ENCODE results near the gene PCSK2.

PCSK2 gene

DNA sequence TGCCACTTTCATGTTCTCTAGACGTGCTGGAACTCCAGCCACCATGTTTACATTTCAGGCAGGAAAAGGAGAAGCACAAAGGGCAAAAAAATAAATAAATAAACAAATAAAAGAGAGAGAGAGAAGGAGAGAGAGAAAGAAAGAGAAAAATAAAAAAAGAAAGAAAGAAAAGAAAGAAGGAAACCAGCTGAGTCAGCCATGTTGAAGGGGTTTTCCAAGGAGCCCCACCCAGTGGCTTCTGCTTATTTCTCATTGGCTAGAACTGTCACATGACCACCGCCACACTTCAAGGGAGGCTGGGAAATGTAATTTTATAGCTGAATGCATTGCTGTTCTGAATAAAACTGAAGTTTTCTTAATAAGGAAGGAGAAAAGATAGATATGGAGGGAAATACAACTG is 233.3 kb downstream of the PCSK2 start:
- H3K4me3 ChIP-seq (ENCODE audit: severe bottlenecking): no peak overlapping the region
- TF ChIP-seq, protein P1, sequence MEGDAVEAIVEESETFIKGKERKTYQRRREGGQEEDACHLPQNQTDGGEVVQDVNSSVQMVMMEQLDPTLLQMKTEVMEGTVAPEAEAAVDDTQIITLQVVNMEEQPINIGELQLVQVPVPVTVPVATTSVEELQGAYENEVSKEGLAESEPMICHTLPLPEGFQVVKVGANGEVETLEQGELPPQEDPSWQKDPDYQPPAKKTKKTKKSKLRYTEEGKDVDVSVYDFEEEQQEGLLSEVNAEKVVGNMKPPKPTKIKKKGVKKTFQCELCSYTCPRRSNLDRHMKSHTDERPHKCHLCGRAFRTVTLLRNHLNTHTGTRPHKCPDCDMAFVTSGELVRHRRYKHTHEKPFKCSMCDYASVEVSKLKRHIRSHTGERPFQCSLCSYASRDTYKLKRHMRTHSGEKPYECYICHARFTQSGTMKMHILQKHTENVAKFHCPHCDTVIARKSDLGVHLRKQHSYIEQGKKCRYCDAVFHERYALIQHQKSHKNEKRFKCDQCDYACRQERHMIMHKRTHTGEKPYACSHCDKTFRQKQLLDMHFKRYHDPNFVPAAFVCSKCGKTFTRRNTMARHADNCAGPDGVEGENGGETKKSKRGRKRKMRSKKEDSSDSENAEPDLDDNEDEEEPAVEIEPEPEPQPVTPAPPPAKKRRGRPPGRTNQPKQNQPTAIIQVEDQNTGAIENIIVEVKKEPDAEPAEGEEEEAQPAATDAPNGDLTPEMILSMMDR (IDR thresholded peaks at IDR 0.05; ENCODE audit: poor library complexity, severe bottlenecking): no peak
- no peaks in the 10 kb centered on the region for H3K4me1 ChIP-seq (ENCODE audit: insufficient read depth, poor library complexity, severe bottlenecking)
- DNase-seq (ENCODE audit: low spot score) (no peak), ATAC-seq (ENCODE audit: low read depth) (no peak)
- no peaks in the 10 kb centered on the region for H3K9me3 ChIP-seq (ENCODE audit: severe bottlenecking)
- no peak overlapping the region for H3K27ac ChIP-seq (ENCODE audit: poor library complexity, severe bottlenecking)
- no peaks in the 10 kb centered on the region for H3K27me3 ChIP-seq (ENCODE audit: insufficient read depth, poor library complexity, severe bottlenecking)
- H3K36me3 ChIP-seq (ENCODE audit: low read depth): no peaks in the 10 kb centered on the region

DNA sequence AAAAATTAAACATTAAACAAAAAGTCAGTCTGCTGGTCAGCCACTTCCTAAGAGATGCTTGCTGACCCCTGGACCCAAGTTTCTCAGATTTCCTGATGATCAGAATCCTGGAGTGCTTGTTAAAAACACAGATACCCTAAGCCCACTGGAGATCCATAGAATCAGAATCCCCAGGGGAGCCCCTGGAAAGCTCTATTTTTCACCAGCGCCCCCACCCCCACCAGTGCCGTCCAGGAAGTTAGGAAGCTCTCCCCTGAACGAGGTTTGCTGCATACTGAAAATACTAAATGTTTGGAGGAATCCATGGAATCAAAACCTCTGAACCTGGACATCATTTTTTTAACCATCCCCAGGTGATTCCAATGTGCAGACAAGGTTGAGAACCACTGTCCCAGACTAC is 235.1 kb downstream of the PCSK2 start:
- no peaks in the 10 kb centered on the region for H3K36me3 ChIP-seq (ENCODE audit: low read depth)
- ATAC-seq (ENCODE audit: low read depth) (no peak), DNase-seq (ENCODE audit: low spot score) (no peak)
- no peaks in the 10 kb centered on the region for H3K9me3 ChIP-seq (ENCODE audit: severe bottlenecking)
- no peaks in the 10 kb centered on the region for H3K4me1 ChIP-seq (ENCODE audit: insufficient read depth, poor library complexity, severe bottlenecking)
- no peaks in the 10 kb centered on the region for H3K27me3 ChIP-seq (ENCODE audit: insufficient read depth, poor library complexity, severe bottlenecking)
- TF ChIP-seq, protein P1 (IDR thresholded peaks at IDR 0.05; ENCODE audit: poor library complexity, severe bottlenecking): no peak
- no peak overlapping the region for H3K4me3 ChIP-seq (ENCODE audit: severe bottlenecking)
- H3K27ac ChIP-seq (ENCODE audit: poor library complexity, severe bottlenecking): no peak overlapping the region

DNA sequence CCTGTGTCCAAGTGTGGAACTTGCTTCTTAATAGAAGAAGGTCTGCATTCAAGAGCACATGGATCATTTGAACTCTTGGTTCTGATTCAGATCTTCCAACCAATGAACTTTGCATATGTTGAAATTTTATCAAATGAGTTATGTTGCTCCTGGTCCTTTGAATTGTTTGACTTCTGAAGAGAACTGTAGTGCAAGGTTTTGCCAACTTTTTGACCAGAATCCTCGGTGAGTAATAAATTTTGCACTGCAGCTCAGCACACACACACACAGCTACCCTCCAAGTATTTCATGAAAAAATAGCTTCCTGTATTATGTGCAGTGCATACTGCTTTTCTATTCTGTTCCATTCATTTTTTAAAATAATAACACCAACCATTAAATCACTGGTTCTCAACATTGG is 236.9 kb downstream of the PCSK2 start:
- no peak overlapping the region for H3K27ac ChIP-seq (ENCODE audit: poor library complexity, severe bottlenecking)
- H3K36me3 ChIP-seq (ENCODE audit: low read depth): no peaks in the 10 kb centered on the region
- ATAC-seq (ENCODE audit: low read depth) (no peak), DNase-seq (ENCODE audit: low spot score) (no peak)
- TF ChIP-seq, protein P1 (IDR thresholded peaks at IDR 0.05; ENCODE audit: poor library complexity, severe bottlenecking): no peak
- no peak overlapping the region for H3K4me3 ChIP-seq (ENCODE audit: severe bottlenecking)
- H3K27me3 ChIP-seq (ENCODE audit: insufficient read depth, poor library complexity, severe bottlenecking): no peaks in the 10 kb centered on the region
- H3K4me1 ChIP-seq (ENCODE audit: insufficient read depth, poor library complexity, severe bottlenecking): no peaks in the 10 kb centered on the region
- no peaks in the 10 kb centered on the region for H3K9me3 ChIP-seq (ENCODE audit: severe bottlenecking)

DNA sequence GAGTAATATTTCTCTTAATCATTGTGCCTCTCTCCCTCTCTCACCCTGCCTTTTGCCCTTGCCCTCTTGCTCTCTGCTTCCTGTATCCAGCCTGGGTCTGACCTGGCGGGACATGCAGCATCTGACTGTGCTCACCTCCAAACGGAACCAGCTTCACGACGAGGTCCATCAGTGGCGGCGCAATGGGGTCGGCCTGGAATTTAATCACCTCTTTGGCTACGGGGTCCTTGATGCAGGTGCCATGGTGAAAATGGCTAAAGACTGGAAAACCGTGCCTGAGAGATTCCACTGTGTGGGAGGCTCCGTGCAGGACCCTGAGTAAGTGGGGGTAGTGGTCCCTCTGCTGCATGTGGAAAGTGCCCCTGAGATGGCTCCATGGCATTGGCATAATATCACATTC is 238.4 kb downstream of the PCSK2 start:
- no peak for ATAC-seq (ENCODE audit: low read depth)

DNA sequence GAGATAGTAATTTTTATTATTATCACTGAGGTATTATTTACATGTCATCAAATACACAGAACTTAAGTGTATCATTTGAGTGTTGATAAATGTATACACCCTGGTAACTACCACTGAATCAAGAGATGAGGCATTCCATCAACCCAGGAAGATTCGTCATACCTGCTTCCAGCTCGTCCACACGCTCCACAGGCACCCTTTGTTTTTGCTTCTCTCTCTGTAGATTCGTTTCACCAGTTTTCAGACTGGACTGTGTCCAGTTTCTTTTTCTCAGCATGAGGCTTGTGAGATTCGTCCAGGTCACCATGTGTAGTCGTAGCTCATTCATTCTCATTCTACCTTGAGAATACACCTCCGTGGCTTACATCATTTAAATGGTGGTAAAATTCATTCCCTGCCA is 239.8 kb downstream of the PCSK2 start:
- ATAC-seq (ENCODE audit: low read depth) (no peak), DNase-seq (ENCODE audit: low spot score) (no peak)
- Histone ChIP-seq H3K4me3 (ENCODE audit: severe bottlenecking) (no peak overlapping the region), H3K36me3 (ENCODE audit: low read depth) (no peaks in the 10 kb centered on the region), H3K27me3 (ENCODE audit: insufficient read depth, poor library complexity, severe bottlenecking) (no peaks in the 10 kb centered on the region), H3K4me1 (ENCODE audit: insufficient read depth, poor library complexity, severe bottlenecking) (no peaks in the 10 kb centered on the region), H3K27ac (ENCODE audit: poor library complexity, severe bottlenecking) (no peak overlapping the region), H3K9me3 (ENCODE audit: severe bottlenecking) (no peaks in the 10 kb centered on the region)
- TF ChIP-seq, protein P1 (IDR thresholded peaks at IDR 0.05; ENCODE audit: poor library complexity, severe bottlenecking): no peak

More for the DNA sequence above, 238.4 kb downstream of the PCSK2 start:
- no peak for DNase-seq (ENCODE audit: low spot score)
- no peak overlapping the region for H3K27ac ChIP-seq (ENCODE audit: poor library complexity, severe bottlenecking)
- no peaks in the 10 kb centered on the region for H3K9me3 ChIP-seq (ENCODE audit: severe bottlenecking)
- TF ChIP-seq, protein P1 (IDR thresholded peaks at IDR 0.05; ENCODE audit: poor library complexity, severe bottlenecking): no peak
- no peaks in the 10 kb centered on the region for H3K36me3 ChIP-seq (ENCODE audit: low read depth)
- no peaks in the 10 kb centered on the region for H3K4me1 ChIP-seq (ENCODE audit: insufficient read depth, poor library complexity, severe bottlenecking)
- no peak overlapping the region for H3K4me3 ChIP-seq (ENCODE audit: severe bottlenecking)
- no peaks in the 10 kb centered on the region for H3K27me3 ChIP-seq (ENCODE audit: insufficient read depth, poor library complexity, severe bottlenecking)
